SK-N-SH (cell line): ENCODE measurements around the gene RPA3.
A peak's percentile ranks its signal among the peaks of the same experiment; 100 is the strongest.

ENCODE experiments used
- CTCF ChIP-seq: fragments of 200-600 bp; sonication (generic); IDR thresholded peaks from 2 replicates; pipeline ENCODE4 v1.6.1; 2017; ENCODE audit warnings: antibody characterized with exemption, mild to moderate bottlenecking, moderate library complexity
- EP300 ChIP-seq, 2 experiments: IDR thresholded peaks; 2 replicates each; pipeline versions ENCODE4 v1.4.0 to v1.6.1; 2012; ENCODE audit warnings: borderline replicate concordance in 1 of 2, low read depth in 1 of 2, low read length in 1 of 2
- EZH2phosphoT487 ChIP-seq: fragments of 200-600 bp; sonication (generic); IDR thresholded peaks from 2 replicates; pipeline ENCODE4 v1.6.1; 2017; ENCODE audit warnings: low read depth, mixed run types, mild to moderate bottlenecking, antibody characterized with exemption, moderate library complexity, borderline replicate concordance
- GABPA ChIP-seq: IDR thresholded peaks from 2 replicates; pipeline ENCODE4 v1.4.0; 2012; ENCODE audit warnings: low read depth, mild to moderate bottlenecking
- POLR2AphosphoS5 ChIP-seq: IDR thresholded peaks from 2 replicates; pipeline ENCODE4 v1.6.1; 2012; ENCODE audit warnings: low read depth, low read length
- RAD21 ChIP-seq: IDR thresholded peaks from 2 replicates; pipeline ENCODE4 v1.6.1; 2012; ENCODE audit warnings: mild to moderate bottlenecking, low read length
- RFX5 ChIP-seq: IDR thresholded peaks from 2 replicates; pipeline ENCODE4 v1.6.1; 2012; ENCODE audit warnings: mild to moderate bottlenecking, improper control_type of control experiment, low read length
- SIN3A ChIP-seq: IDR thresholded peaks from 2 replicates; pipeline ENCODE4 v1.6.1; 2012; ENCODE audit warnings: low read depth, mild to moderate bottlenecking, low read length, moderate library complexity, borderline replicate concordance
- TAF1 ChIP-seq: IDR thresholded peaks from 2 replicates; pipeline ENCODE4 v1.6.1; 2012; ENCODE audit warnings: low read depth, mild to moderate bottlenecking, low read length, moderate library complexity, borderline replicate concordance
- USF2 ChIP-seq: fragments of 150-350 bp; IDR thresholded peaks from 2 replicates; pipeline ENCODE4 v1.6.1; 2017; ENCODE audit warnings: antibody characterized with exemption, low read length, low read depth, borderline replicate concordance

GRCh38 chr7:7761974-7762779 lies 43.8 kb upstream of the RPA3 start:
- TF ChIP-seq EZH2phosphoT487 (no peak), CTCF (no peak), TAF1 (no peak), EP300 (IDR thresholded peaks at IDR 0.05; ENCODE audit: borderline replicate concordance in 1 of 2, low read depth in 1 of 2, low read length in 1 of 2) (peak in 1 of 2 experiments; percentile 48; a peak in 1 of 4 replicates), POLR2AphosphoS5 (no peak), USF2 (no peak), GABPA (no peak), SIN3A (no peak), RFX5 (no peak), RAD21 (no peak)
